Neural progenitor cell (in vitro differentiated cells): ENCODE measurements around the gene PIK3CB. TPM values are rescaled to one million over a fixed set of nuclear protein-coding genes. Genes with fewer than 3 reads are reported as not detected.

ENCODE experiments used
- DNase-seq: peaks from one replicate; pipeline ENCODE4 v3.0.0-alpha.2; 2016; ENCODE audit warnings: low spot score
- H2AFZ ChIP-seq: fragments of 200-600 bp; sonication (generic); replicated peaks from 2 replicates; pipeline ENCODE4 v1.6.1; 2016; ENCODE audit warnings: antibody characterized with exemption
- H3F3A ChIP-seq: fragments of 200-600 bp; sonication (generic); 2 replicates; pipeline ENCODE4 v1.6.1; 2016; ENCODE audit warnings: antibody characterized with exemption, low read depth
- H3K27ac ChIP-seq: fragments of 200-600 bp; sonication (generic); 2 replicates; pipeline ENCODE4 v1.5.1; 2016; ENCODE audit warnings: mild to moderate bottlenecking
- H3K27me3 ChIP-seq: fragments of 200-600 bp; sonication (generic); 2 replicates; pipeline ENCODE4 v1.6.1; 2016; ENCODE audit warnings: mild to moderate bottlenecking, moderate library complexity
- H3K36me3 ChIP-seq: fragments of 200-600 bp; sonication (generic); 2 replicates; pipeline ENCODE4 v1.5.1; 2016
- H3K4me1 ChIP-seq: fragments of 200-600 bp; sonication (generic); 2 replicates; pipeline ENCODE4 v1.6.1; 2016; ENCODE audit warnings: mixed run types
- H3K4me2 ChIP-seq: fragments of 200-600 bp; sonication (generic); 2 replicates; pipeline ENCODE4 v1.6.1; 2016
- H3K4me3 ChIP-seq: fragments of 200-600 bp; sonication (generic); 2 replicates; pipeline ENCODE4 v1.5.1; 2016
- H3K79me2 ChIP-seq: fragments of 200-600 bp; sonication (generic); 2 replicates; pipeline ENCODE4 v1.6.1; 2016; ENCODE audit warnings: low read depth
- H3K9ac ChIP-seq: fragments of 200-600 bp; sonication (generic); 2 replicates; pipeline ENCODE4 v1.6.1; 2016
- H3K9me3 ChIP-seq: fragments of 200-600 bp; sonication (generic); 2 replicates; pipeline ENCODE4 v1.5.1; 2016; ENCODE audit warnings: low read depth
- H4K20me1 ChIP-seq: fragments of 200-600 bp; sonication (generic); 2 replicates; pipeline ENCODE4 v1.6.1; 2016; ENCODE audit warnings: low read depth
- H3K27ac Mint-ChIP-seq: 3 replicates; pipeline ENCODE4 v1.8.0; 2021; ENCODE audit warnings: mixed read lengths
- H3K27me3 Mint-ChIP-seq: 2 replicates; pipeline ENCODE4 v1.8.0; 2022; ENCODE audit warnings: low read depth, mild to moderate bottlenecking, inconsistent platforms, moderate library complexity, mixed read lengths; ENCODE audit not compliant: insufficient read depth
- H3K36me3 Mint-ChIP-seq: 3 replicates; pipeline ENCODE4 v1.8.0; 2021; ENCODE audit warnings: mixed read lengths
- H3K4me1 Mint-ChIP-seq: 3 replicates; pipeline ENCODE4 v1.8.0; 2021; ENCODE audit warnings: mixed read lengths
- H3K4me3 Mint-ChIP-seq: 3 replicates; pipeline ENCODE4 v1.8.0; 2021; ENCODE audit warnings: mild to moderate bottlenecking, moderate library complexity, mixed read lengths
- H3K9me3 Mint-ChIP-seq: 3 replicates; pipeline ENCODE4 v1.8.0; 2020; ENCODE audit warnings: mixed read lengths
- CTCF ChIP-seq: fragments of 200-600 bp; sonication (generic); IDR thresholded peaks from 2 replicates; pipeline ENCODE4 v1.5.1; 2017; ENCODE audit warnings: antibody characterized with exemption, mild to moderate bottlenecking
- EZH2 ChIP-seq: fragments of 200-600 bp; sonication (generic); IDR thresholded peaks from 2 replicates; pipeline ENCODE4 v1.6.1; 2017; ENCODE audit warnings: antibody characterized with exemption, mild to moderate bottlenecking, moderate library complexity
- EZH2phosphoT487 ChIP-seq: fragments of 200-600 bp; sonication (generic); IDR thresholded peaks from 2 replicates; pipeline ENCODE4 v1.6.1; 2017; ENCODE audit warnings: antibody characterized with exemption
- total RNA-seq: library from RNA; depleted of rRNA; stranded (reverse); fragments of >200 nt; gene quantifications from 2 replicates; pipeline ENCODE4 v1.2.3, GENCODE V29; 2015; ENCODE audit warnings: low replicate concordance

PIK3CB gene
- total RNA-seq, 1 donor from 2014 or later = 17.7 TPM

- Histone ChIP-seq H3K4me2 (no peak overlapping the region), H3K9me3 (no peaks in the 10 kb centered on the region), H3K4me3 (no peak overlapping the region), H2AFZ (no peak overlapping the region), H3K27ac (no peak overlapping the region), H3K79me2 (peaks cover 35% of the 10 kb centered on the region), H3K27me3 (no peaks in the 10 kb centered on the region), H3K4me1 (no peaks in the 10 kb centered on the region), H3K9ac (no peak overlapping the region), H3F3A (no peaks in the 10 kb centered on the region), H4K20me1 (no peaks in the 10 kb centered on the region), H3K36me3 (no peaks in the 10 kb centered on the region)
- peaks cover 4% of the 10 kb centered on the region for H3K27me3 Mint-ChIP-seq
- H3K9me3 Mint-ChIP-seq = peaks cover 3% of the 10 kb centered on the region
- H3K4me1 Mint-ChIP-seq = peaks cover 3% of the 10 kb centered on the region
- H3K4me3 Mint-ChIP-seq = no peak overlapping the region
- TF ChIP-seq EZH2 (no peak), EZH2phosphoT487 (no peak), CTCF (no peak)
- H3K27ac Mint-ChIP-seq = no peak overlapping the region
- peaks cover 8% of the 10 kb centered on the region for H3K36me3 Mint-ChIP-seq
- DNase-seq = no peak
These were observed 56.1 kb downstream of the PIK3CB start for GRCh38 chr3:138778643-138779042.

- Histone ChIP-seq H3K9me3 (no peaks in the 10 kb centered on the region), H3K36me3 (no peaks in the 10 kb centered on the region), H3K27me3 (no peaks in the 10 kb centered on the region), H3F3A (no peaks in the 10 kb centered on the region), H3K4me3 (no peak overlapping the region), H3K4me2 (no peak overlapping the region), H3K79me2 (peaks cover 47% of the 10 kb centered on the region), H4K20me1 (no peaks in the 10 kb centered on the region), H2AFZ (no peak overlapping the region), H3K4me1 (no peaks in the 10 kb centered on the region), H3K9ac (no peak overlapping the region), H3K27ac (no peak overlapping the region)
- peaks cover 3% of the 10 kb centered on the region for H3K4me1 Mint-ChIP-seq
- H3K9me3 Mint-ChIP-seq = no peaks in the 10 kb centered on the region
- no peak overlapping the region for H3K4me3 Mint-ChIP-seq
- H3K36me3 Mint-ChIP-seq = peaks cover 7% of the 10 kb centered on the region
- peaks cover 4% of the 10 kb centered on the region for H3K27me3 Mint-ChIP-seq
- H3K27ac Mint-ChIP-seq = no peak overlapping the region
- DNase-seq = no peak
- TF ChIP-seq CTCF (no peak), EZH2phosphoT487 (no peak), EZH2 (no peak)
These were observed 57.8 kb downstream of the PIK3CB start for GRCh38 chr3:138776961-138777360.

- no peaks in the 10 kb centered on the region for H3K36me3 ChIP-seq
These were observed 59.5 kb downstream of the PIK3CB start for GRCh38 chr3:138775254-138775595.

More at GRCh38 chr3:138775254-138775595, 59.5 kb downstream of the PIK3CB start:
- Histone ChIP-seq H3K27me3 (no peaks in the 10 kb centered on the region), H3K9me3 (no peaks in the 10 kb centered on the region), H3K9ac (no peak overlapping the region), H3K4me1 (no peaks in the 10 kb centered on the region), H2AFZ (no peak overlapping the region), H4K20me1 (no peaks in the 10 kb centered on the region), H3K4me3 (no peak overlapping the region), H3K27ac (peak overlapping the region; percentile 23), H3F3A (no peaks in the 10 kb centered on the region), H3K4me2 (no peak overlapping the region), H3K79me2 (peaks cover 39% of the 10 kb centered on the region)
- Mint-ChIP-seq H3K27me3 (peaks cover 2% of the 10 kb centered on the region), H3K4me3 (no peak overlapping the region), H3K27ac (no peak overlapping the region), H3K36me3 (peaks cover 7% of the 10 kb centered on the region), H3K4me1 (peaks cover 3% of the 10 kb centered on the region), H3K9me3 (no peaks in the 10 kb centered on the region)
- no peak for DNase-seq
- no peak for TF ChIP-seq EZH2
- no peak for TF ChIP-seq CTCF
- no peak for TF ChIP-seq EZH2phosphoT487
